Activated CD8-positive, alpha-beta memory T cell treated with anti-CD3 and anti-CD28 coated beads for 4 hours (primary cell): ENCODE measurements around the gene SNRNP200.

Experiments used
- DNase-seq, 2 donors: peaks; one replicate each; pipeline ENCODE4 v3.0.0-alpha.2; 2020; ENCODE audit warnings: low read depth in 2 of 2

The SNRNP200 gene

GRCh38 chr2:96305091-96305978, at the start of gene SNRNP200:
TSS of gene SNRNP200 (minus strand) at chr2:96305546. CDS start at chr2:96305437, 109 bp downstream.
- DNase-seq, result peak; percentile 75 to 76

DNA sequence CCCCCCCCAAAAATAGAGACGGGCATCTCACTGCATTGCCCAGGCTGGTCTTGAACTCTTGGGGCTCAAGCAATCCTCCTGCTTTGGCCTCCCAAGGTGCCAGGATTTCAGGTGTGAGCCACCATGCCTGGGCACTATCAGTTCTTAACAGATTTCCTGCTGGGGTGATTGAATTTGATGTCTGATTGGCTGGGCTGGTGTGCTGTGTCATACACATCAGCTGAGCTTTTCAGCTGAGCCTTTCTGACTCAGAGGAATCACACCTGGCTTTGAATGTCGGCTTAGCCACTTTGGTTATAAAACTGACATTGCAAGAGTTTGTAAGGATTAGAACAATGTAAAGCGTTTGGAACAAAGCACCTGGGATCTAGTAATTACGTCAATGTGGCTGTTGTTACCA, 49.1 kb upstream of the SNRNP200 start:
- no peak for DNase-seq

GRCh38 chr2:96353606-96354101, 48.3 kb upstream of the SNRNP200 start:
- no peak for DNase-seq

DNA sequence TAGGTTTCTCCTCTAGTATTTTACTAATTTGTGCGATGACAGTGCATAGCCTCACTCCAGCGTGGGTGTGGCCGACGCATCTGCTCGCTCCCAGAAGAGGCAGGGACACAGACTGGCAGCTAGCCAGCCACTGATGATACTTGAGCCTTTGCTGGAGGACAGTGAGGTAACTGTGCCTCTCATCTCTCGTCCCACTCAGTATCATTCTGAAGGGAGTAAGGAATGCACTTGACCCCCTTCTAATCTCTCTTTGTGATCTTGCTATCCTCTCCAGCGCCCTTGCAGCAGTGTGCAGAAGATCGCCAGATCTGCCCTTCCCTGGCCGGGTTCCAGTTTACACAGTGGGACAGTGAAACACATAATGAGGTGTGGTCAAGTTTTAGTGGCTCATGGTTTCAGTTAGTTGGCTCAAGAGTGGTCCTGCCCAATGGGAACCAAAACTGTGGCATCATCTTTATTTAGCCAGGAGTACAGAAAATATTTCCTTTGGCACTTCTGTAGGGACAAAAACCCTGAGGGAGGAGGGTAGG, 47.8 kb upstream of the SNRNP200 start:
- no peak for DNase-seq

DNA sequence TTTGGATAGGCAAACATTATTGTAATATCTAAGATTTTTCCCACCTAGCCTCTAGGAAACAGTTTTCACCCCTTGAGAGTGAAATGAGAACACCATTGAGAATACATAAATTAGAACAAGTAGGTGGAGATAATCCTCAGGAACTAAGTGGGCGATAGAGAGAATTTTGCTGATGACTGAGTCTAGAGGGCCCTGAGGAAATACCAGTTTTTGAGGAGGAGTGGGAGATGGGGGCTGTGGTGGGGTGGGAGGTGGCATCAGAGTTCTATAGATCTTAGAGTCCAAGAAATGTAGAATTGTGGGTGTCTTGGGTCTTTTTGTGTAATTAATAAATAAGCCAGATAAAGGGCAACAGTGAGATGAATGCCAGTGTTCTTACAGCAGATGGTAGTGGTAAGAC, 42.0 kb upstream of the SNRNP200 start:
- DNase-seq, result no peak

GRCh38 chr2:96345868-96346462, 40.6 kb upstream of the SNRNP200 start:
- no peak for DNase-seq

DNA sequence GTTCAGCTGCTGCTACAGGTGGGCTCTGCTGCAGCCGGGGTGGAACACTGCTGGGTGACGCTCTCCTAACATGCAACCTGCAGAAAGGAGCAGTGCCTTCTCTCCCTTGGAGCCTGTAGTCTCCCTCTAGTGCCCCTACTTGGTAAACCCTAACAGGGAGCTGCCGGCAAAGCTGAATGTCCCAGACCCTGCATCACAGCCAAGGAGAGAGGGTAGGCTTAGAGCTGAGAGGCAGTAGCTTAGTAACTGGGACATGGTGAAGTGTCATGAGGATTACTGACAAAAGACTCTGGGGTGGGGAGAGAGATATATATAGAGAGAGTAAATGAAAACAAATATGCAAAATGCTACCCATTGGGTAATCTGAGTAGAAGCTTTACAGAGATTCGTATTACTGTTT, 40.1 kb upstream of the SNRNP200 start:
- DNase-seq, result no peak

DNA sequence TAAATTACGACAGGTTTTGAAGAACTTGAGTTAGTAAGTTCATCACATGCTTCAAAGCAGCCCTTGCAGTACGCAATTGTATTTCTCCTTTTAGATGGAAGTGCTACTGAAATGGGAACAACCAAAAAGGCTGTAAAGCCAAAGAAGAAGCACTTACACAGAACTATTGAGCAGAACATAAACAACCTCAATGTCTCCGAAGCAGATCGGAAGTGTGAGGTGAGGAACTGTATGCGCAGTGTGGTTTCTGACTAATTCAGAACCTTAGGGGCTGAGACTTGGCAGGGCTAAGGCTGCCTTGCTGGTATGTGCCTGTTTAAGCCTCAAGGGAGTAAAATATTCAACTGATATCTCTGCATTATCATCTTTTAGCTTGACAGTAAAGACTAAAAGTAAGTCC, 38.7 kb upstream of the SNRNP200 start:
- DNase-seq, result no peak

GRCh38 chr2:96342085-96342484, 36.7 kb upstream of the SNRNP200 start:
- no peak for DNase-seq

- DNase-seq, result no peak
Measured at GRCh38 chr2:96341641-96342040, 36.3 kb upstream of the SNRNP200 start.

DNA sequence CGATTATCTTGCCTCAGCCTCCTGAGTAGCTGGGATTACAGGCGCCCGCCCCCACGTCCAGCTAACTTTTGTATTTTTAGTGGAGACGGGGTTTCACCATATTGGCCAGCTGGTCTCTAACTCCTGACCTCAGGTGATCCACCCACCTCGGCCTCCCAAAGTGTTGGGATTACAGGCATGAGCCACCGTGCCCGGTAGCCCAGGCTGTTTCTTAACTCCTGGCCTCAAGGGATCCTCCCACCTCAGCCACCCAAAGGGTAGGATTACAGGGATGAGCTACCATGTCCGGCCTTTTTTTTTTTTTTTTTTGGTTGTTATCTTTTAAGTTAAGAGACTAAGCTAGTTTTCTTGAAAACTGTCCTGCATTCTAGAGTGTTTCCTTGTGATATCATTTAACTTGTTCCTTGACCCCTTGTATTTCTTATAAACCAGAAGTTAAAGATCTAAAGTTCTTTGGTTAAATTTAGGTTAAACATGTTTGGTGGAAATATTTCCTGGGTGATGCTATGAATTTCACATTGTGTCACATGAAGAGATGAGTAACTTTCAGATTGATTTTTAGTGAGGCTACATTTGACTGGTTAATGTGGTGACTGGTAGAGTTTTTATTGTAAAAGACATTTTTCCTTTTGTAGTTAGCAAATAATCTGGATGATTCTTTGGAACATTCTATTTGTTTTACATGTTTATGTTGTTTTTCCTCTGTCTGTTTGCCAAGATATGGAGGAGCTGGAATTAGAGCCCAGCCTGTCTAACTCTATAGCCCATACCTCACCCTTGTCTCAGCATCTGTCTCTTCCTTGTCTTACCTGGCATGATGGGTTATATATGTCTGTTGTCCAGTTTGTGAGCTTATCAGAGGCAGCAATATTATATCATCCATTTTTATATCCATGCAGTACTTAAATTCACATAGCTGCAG, 35.4 kb upstream of the SNRNP200 start:
- DNase-seq, result no peak

- DNase-seq, result no peak
Measured at GRCh38 chr2:96336873-96337272, 31.5 kb upstream of the SNRNP200 start.

- DNase-seq, result no peak
Measured at GRCh38 chr2:96336104-96336775, 30.9 kb upstream of the SNRNP200 start.

GRCh38 chr2:96333708-96334107, 28.4 kb upstream of the SNRNP200 start:
- no peak for DNase-seq

DNA sequence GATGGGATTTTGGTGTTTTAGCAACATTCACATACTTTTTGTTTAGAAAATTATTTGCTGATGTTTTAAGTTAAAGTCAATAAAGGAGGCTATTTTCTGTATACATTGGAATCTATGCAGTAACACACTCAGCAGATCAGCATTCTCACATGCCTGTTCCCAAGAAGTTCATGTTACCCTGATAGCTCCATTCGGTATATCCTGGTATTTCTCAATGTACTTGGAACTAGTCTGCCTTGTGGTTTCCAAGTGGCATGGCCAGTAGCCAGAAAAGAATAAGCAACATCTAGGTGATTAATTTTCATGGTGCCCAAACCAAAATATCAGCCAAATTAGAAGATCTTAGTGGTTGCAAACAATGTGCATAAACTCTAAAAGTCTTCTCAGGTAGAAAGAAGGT, 25.1 kb upstream of the SNRNP200 start:
- no peak for DNase-seq

DNA sequence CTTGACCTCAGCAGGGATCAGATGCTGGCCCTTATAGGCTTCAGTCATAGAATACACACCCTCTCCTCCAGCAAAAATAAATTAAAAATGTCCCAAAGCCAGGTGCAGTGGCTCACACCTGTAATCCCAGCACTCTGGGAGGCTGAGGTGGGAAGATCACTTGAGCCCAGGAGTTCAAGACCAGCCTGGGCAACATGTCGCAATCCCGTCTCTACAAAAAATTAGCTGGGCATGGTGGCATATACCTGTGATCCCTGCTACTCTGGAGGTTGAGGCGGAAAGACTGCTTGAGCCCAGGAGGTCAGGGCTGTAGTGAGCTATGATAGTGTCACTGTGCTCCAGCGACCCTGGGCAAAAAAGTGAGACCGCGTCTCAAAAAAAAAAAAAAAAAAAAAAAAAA, 24.5 kb upstream of the SNRNP200 start:
- no peak for DNase-seq

GRCh38 chr2:96329456-96329855, 24.1 kb upstream of the SNRNP200 start:
- DNase-seq, result no peak

DNA sequence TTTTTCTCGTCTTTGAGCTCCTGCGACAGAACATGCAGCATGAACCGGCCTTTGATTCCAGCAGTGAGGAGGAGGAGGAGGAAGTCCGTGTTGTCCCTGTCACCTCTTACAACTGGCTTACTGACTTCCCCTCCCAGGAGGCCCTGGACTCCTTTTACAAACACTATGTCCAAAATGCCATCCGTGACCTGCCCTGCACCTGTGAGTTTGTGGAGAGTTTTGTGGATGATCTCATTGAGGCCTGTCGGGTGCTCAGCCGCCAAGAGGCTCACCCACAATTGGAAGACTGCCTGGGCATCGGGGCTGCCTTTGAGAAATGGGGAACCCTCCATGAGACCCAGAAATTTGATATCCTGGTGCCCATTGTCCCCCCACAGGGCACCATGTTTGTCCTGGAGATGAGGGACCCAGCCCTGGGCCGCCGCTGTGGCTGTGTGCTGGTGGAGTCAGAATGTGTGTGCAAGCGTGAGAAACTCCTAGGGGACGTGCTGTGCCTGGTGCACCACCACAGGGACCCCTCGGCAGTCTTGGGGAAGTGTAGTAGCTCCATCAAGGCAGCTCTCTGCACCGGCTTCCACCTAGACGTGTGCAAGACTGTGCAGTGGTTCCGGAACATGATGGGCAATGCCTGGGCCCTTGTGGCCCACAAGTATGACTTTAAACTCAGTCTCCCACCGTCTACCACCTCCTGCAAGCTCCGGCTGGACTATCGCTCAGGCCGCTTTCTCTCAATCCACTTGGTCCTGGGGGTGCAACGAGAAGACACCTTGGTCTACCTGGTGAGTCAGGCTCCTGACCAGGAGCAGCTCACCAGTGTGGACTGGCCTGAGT, 21.9 kb upstream of the SNRNP200 start:
- no peak for DNase-seq

- no peak for DNase-seq
Measured at GRCh38 chr2:96326564-96326963, 21.2 kb upstream of the SNRNP200 start.

GRCh38 chr2:96325884-96326255, 20.5 kb upstream of the SNRNP200 start:
- no peak for DNase-seq
